GM12878 (cell line): ENCODE measurements around the gene FAM110A. TPM values are rescaled to one million over a fixed set of nuclear protein-coding genes. Genes with fewer than 3 reads are reported as not detected.
A peak's percentile ranks its signal among the peaks of the same experiment; 100 is the strongest.

ENCODE experiments used
- ATAC-seq: fragments of 200-7000 bp; cut with Tn5 transposase; 3 replicates; pipeline ENCODE4 v1.9.1; 2020; ENCODE audit warnings: mild to moderate bottlenecking, moderate library complexity
- BruUV-seq: library from RNA; stranded (reverse); fragments of 400-500 nt; replicated peaks from 2 replicates; lab custom pipeline; 2021; lab: Mats Ljungman, UMichigan
- CTCF ChIA-PET: fragments of 300-600 bp; sonication (Branson Sonifier 250); formaldehyde crosslinking; extraction: SDS; loops from one replicate; lab custom pipeline; 2021; ENCODE audit warnings: inconsistent platforms; lab: Yijun Ruan, JAX
- POLR2A ChIA-PET: fragments of 350-600 bp; formaldehyde crosslinking; extraction: SDS; loops from one replicate; lab custom pipeline; 2021; ENCODE audit warnings: inconsistent platforms; lab: Charles Lee
- RAD21 ChIA-PET: fragments of 300-600 bp; sonication (Branson Sonifier 250); formaldehyde crosslinking; loops from one replicate; lab custom pipeline; 2023; ENCODE audit warnings: antibody characterized with exemption; ENCODE audit not compliant: unreplicated experiment; lab: Charles Lee
- SMC1A ChIA-PET: fragments of 300-600 bp; sonication (Branson Sonifier 250); formaldehyde crosslinking; loops from one replicate; lab custom pipeline; 2023; ENCODE audit not compliant: unreplicated experiment, uncharacterized antibody; lab: Charles Lee
- DNase-seq: peaks from one replicate; pipeline ENCODE4 v3.0.0-alpha.2; 2011; ENCODE audit warnings: low read depth, low spot score
- FAIRE-seq: peaks from 3 replicates; lab custom pipeline; 2011; peaks lifted over from hg19 to GRCh38; lab: Jason Lieb, UNC
- H2AFZ ChIP-seq: 2 replicates; pipeline ENCODE4 v1.6.0; 2011; ENCODE audit warnings: low read depth, low read length, control low read depth; ENCODE audit not compliant: control insufficient read depth
- H3K27ac ChIP-seq: 2 replicates; pipeline ENCODE4 v1.5.1; 2011; ENCODE audit warnings: control low read depth; ENCODE audit not compliant: control insufficient read depth, insufficient read depth
- H3K27me3 ChIP-seq, 2 experiments: replicated peaks in 1 of 2; 2 replicates each; pipeline versions ENCODE4 v1.6.0 to v1.6.1; 2011; ENCODE audit warnings: low read length in 1 of 2; ENCODE audit not compliant: control insufficient read depth in 2 of 2, insufficient read depth in 2 of 2
- H3K36me3 ChIP-seq, 2 experiments: 2 replicates each; pipeline ENCODE4 v1.5.1; 2011; ENCODE audit warnings: low read length in 1 of 2; ENCODE audit not compliant: control insufficient read depth in 2 of 2, insufficient read depth in 2 of 2
- H3K4me1 ChIP-seq: 2 replicates; pipeline ENCODE4 v1.6.1; 2011; ENCODE audit warnings: mild to moderate bottlenecking, low read length, moderate library complexity, mixed read lengths; ENCODE audit not compliant: control insufficient read depth, insufficient read depth
- H3K4me2 ChIP-seq: 2 replicates; pipeline ENCODE4 v1.6.0; 2011; ENCODE audit warnings: control low read depth; ENCODE audit not compliant: control insufficient read depth, insufficient read depth
- H3K4me3 ChIP-seq: fragments of 200-600 bp; sonication (generic); 2 replicates; pipeline ENCODE4 v1.5.1; 2016
- H3K79me2 ChIP-seq: 2 replicates; pipeline ENCODE4 v1.6.0; 2011; ENCODE audit warnings: low read length; ENCODE audit not compliant: control insufficient read depth, insufficient read depth
- H3K9ac ChIP-seq: 2 replicates; pipeline ENCODE4 v1.8.0; 2011; ENCODE audit warnings: low read length, control low read depth, mixed read lengths; ENCODE audit not compliant: control insufficient read depth, insufficient read depth
- H3K9me3 ChIP-seq: replicated peaks from 3 replicates; pipeline ENCODE4 v1.5.1; 2011; ENCODE audit warnings: mild to moderate bottlenecking, low read length; ENCODE audit not compliant: control insufficient read depth, insufficient read depth
- H4K20me1 ChIP-seq: 2 replicates; pipeline ENCODE4 v1.6.0; 2011; ENCODE audit not compliant: control insufficient read depth, insufficient read depth
- DPF2 ChIP-seq: fragments of 450-650 bp; IDR thresholded peaks from 2 replicates; pipeline ENCODE4 v1.6.1; 2017; ENCODE audit warnings: mild to moderate bottlenecking
- HDAC2 ChIP-seq: fragments of 200-600 bp; sonication (generic); IDR thresholded peaks from 2 replicates; pipeline ENCODE4 v1.6.1; 2017
- JUNB ChIP-seq: IDR thresholded peaks from 2 replicates; pipeline ENCODE4 v1.6.1; 2016; ENCODE audit warnings: antibody characterized with exemption, mild to moderate bottlenecking
- ZNF687 ChIP-seq: fragments of 450-650 bp; IDR thresholded peaks from 2 replicates; pipeline ENCODE4 v1.6.1; 2017; ENCODE audit warnings: mild to moderate bottlenecking, moderate library complexity
- WGBS: methylation state at CpG from one replicate; pipeline ENCODE4 v1.1.6; 2016; ENCODE audit warnings: low lambda C conversion rate; ENCODE audit not compliant: insufficient replicate concordance, insufficient coverage; ENCODE audit errors: missing lambda C conversion rate; 5-methylcytosine and 5-hydroxymethylcytosine counted together
- in situ Hi-C: fragments of 300-500 bp; cut with MboI; formaldehyde crosslinking; loops from 9 replicates; pipeline ENCODE4 v1.14.3; 2018; ENCODE audit warnings: mixed read lengths
- intact Hi-C: fragments of 100-400 bp; cut with micrococcal nuclease; formaldehyde crosslinking; loops from one replicate; pipeline ENCODE4 v1.14.2; 2022; ENCODE audit not compliant: unreplicated experiment
- polyA plus RNA-seq, 11 experiments: library from polyadenylated mRNA; depleted of rRNA in 4 of 11; unstranded in 6 of 11; stranded (reverse) in 5 of 11; fragments of >200 nt; fragmentation: Nextera tagmentation in 4 of 11; fragmentation: Illumina TruSeq in 1 of 11; extraction: Ambion mirVana in 4 of 11; extraction: Trizol in 1 of 11; gene quantifications; 1 replicate in 1 of 11; 2 replicates in 10 of 11; pipeline versions ENCODE4 v1.2.1 to v1.2.3, GENCODE V29; 2011 to 2016; ENCODE audit warnings: inconsistent platforms in 2 of 11, missing spikeins in 2 of 11, low read depth in 1 of 11
- total RNA-seq, 4 experiments: library from RNA; depleted of rRNA in 3 of 4; stranded (reverse); fragments of >200 nt in 3 of 4; fragmentation: Illumina TruSeq in 1 of 4; extraction: Trizol in 1 of 4; gene quantifications; 2 replicates each; pipeline versions ENCODE4 v1.2.1 to v1.2.3, GENCODE V29; 2013 to 2021
- TF ChIP-seq, protein P1 (sequence below): IDR thresholded peaks from 2 replicates; pipeline ENCODE4 v1.6.1; 2012; ENCODE audit warnings: improper control_type of control experiment, low read depth, low read length; ENCODE audit not compliant: insufficient replicate concordance

Gene FAM110A
- total and polyA plus RNA-seq, 10 of the 15 experiments (the other 5 are each of a cell fraction or from before 2014, with no cell fraction given): 1.1 to 14.8 (median 7.4) TPM

- TF ChIP-seq, protein P1, sequence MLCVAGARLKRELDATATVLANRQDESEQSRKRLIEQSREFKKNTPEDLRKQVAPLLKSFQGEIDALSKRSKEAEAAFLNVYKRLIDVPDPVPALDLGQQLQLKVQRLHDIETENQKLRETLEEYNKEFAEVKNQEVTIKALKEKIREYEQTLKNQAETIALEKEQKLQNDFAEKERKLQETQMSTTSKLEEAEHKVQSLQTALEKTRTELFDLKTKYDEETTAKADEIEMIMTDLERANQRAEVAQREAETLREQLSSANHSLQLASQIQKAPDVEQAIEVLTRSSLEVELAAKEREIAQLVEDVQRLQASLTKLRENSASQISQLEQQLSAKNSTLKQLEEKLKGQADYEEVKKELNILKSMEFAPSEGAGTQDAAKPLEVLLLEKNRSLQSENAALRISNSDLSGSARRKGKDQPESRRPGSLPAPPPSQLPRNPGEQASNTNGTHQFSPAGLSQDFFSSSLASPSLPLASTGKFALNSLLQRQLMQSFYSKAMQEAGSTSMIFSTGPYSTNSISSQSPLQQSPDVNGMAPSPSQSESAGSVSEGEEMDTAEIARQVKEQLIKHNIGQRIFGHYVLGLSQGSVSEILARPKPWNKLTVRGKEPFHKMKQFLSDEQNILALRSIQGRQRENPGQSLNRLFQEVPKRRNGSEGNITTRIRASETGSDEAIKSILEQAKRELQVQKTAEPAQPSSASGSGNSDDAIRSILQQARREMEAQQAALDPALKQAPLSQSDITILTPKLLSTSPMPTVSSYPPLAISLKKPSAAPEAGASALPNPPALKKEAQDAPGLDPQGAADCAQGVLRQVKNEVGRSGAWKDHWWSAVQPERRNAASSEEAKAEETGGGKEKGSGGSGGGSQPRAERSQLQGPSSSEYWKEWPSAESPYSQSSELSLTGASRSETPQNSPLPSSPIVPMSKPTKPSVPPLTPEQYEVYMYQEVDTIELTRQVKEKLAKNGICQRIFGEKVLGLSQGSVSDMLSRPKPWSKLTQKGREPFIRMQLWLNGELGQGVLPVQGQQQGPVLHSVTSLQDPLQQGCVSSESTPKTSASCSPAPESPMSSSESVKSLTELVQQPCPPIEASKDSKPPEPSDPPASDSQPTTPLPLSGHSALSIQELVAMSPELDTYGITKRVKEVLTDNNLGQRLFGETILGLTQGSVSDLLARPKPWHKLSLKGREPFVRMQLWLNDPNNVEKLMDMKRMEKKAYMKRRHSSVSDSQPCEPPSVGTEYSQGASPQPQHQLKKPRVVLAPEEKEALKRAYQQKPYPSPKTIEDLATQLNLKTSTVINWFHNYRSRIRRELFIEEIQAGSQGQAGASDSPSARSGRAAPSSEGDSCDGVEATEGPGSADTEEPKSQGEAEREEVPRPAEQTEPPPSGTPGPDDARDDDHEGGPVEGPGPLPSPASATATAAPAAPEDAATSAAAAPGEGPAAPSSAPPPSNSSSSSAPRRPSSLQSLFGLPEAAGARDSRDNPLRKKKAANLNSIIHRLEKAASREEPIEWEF: no peak
- TF ChIP-seq DPF2: no peak
These were observed 22.2 kb downstream of the FAM110A start (continued) for GRCh38 chr20:855466-856360.

DNA sequence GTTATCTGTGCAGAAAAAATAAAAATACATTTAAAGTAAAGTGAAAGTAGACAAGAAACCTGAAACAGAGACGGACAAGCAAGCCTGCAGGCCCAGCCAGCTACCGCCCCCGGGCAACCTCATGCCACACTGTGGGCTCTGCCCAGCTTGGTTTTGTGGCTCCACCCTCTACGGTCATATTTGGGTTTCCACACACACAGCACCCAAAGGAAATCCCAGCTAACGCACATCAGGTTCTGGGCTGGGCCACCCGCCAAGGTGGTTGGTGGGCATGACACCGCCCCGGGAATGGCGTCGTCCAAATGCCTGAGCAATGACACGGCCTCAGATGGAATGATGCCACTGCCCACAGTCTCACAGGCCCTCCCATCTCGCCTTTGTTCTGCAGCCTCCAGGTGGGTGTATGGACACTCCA is 22.9 kb downstream of the FAM110A start:
- Histone ChIP-seq H3K9ac (no peak overlapping the region), H3K27ac (no peak overlapping the region), H4K20me1 (no peaks in the 10 kb centered on the region), H2AFZ (no peak overlapping the region), H3K4me3 (no peak overlapping the region), H3K27me3 (no peaks in the 10 kb centered on the region), H3K36me3 (no peaks in the 10 kb centered on the region), H3K4me1 (peaks cover 12% of the 10 kb centered on the region), H3K4me2 (no peak overlapping the region), H3K9me3 (no peaks in the 10 kb centered on the region), H3K79me2 (no peaks in the 10 kb centered on the region)
- POLR2A ChIA-PET: interaction anchor here (0.7 kb wide), 1 partner anchor 23 kb away, joined by 4 read pairs; the partner anchor contains the start of gene FAM110A
- CTCF ChIA-PET: no interaction called here
- no TSS peak for BruUV-seq
- FAIRE-seq (no peak), DNase-seq (no peak), ATAC-seq (peak; percentile 52)
- intact Hi-C loops (no loop called here), in situ Hi-C loops (no loop called here)
- RAD21 ChIA-PET: no interaction called here
- SMC1A ChIA-PET: no interaction called here
- TF ChIP-seq HDAC2: no peak
- no peak for TF ChIP-seq JUNB
- TF ChIP-seq ZNF687: no peak
- 61% methylated on average over 12 of the region's 12 CpGs for WGBS
